H1 (cell line): ENCODE results near the gene NID1.

ENCODE experiments used
- CEBPB ChIP-seq: IDR thresholded peaks from 2 replicates; pipeline ENCODE4 v1.6.1; 2012; ENCODE audit warnings: low read depth, low read length
- ZNF274 ChIP-seq: IDR thresholded peaks from 2 replicates; pipeline ENCODE4 v1.7.0; 2012; ENCODE audit warnings: low read length, borderline replicate concordance; ENCODE audit errors: extremely low read depth
- TF ChIP-seq, protein P1 (sequence below), 3 experiments: IDR thresholded peaks; 1 replicate in 2 of 3; 2 replicates in 1 of 3; pipeline versions ENCODE4 v1.5.1 to v1.6.1; 2011; ENCODE audit warnings: low read length in 3 of 3, mild to moderate bottlenecking in 3 of 3, inconsistent platforms in 2 of 3, low read depth in 1 of 3, moderate library complexity in 1 of 3; ENCODE audit not compliant: insufficient read depth in 1 of 3; ENCODE audit errors: control extremely low read depth in 1 of 3

DNA sequence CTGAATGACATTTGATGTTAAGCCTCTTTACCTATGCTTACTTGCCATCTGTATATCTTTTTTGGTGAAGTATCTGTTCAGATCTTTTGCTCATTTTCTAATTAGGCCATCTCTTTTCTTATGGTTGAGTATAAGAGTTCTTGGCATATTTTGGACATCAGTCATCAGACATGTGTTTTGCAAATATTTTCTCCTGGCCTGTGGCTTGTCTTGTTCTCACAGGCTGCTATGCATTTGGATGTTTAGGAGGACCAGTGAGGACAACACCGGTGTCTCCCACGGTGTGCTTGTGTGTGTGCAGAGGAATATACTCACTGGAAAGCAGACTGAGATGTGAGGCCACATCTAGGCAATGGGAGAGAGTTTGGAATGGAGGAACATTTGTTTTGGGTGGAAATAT lies 111.1 kb downstream of the NID1 start:
- TF ChIP-seq, protein P1, sequence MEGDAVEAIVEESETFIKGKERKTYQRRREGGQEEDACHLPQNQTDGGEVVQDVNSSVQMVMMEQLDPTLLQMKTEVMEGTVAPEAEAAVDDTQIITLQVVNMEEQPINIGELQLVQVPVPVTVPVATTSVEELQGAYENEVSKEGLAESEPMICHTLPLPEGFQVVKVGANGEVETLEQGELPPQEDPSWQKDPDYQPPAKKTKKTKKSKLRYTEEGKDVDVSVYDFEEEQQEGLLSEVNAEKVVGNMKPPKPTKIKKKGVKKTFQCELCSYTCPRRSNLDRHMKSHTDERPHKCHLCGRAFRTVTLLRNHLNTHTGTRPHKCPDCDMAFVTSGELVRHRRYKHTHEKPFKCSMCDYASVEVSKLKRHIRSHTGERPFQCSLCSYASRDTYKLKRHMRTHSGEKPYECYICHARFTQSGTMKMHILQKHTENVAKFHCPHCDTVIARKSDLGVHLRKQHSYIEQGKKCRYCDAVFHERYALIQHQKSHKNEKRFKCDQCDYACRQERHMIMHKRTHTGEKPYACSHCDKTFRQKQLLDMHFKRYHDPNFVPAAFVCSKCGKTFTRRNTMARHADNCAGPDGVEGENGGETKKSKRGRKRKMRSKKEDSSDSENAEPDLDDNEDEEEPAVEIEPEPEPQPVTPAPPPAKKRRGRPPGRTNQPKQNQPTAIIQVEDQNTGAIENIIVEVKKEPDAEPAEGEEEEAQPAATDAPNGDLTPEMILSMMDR (IDR thresholded peaks at IDR 0.05; ENCODE audit: control extremely low read depth in 1 of 3, insufficient read depth in 1 of 3, low read depth in 1 of 3, low read length in 3 of 3): no peak
- no peak for TF ChIP-seq CEBPB
- TF ChIP-seq ZNF274: no peak
